Nephron (organoid): ENCODE results near the gene TBL2.
"Not testable (repeated sequence)": the region's sequence is repeated elsewhere in the genome, so short reads cannot be mapped to it uniquely, and the experiment has no call there.

ENCODE experiments used
- H3K27ac Mint-ChIP-seq, 3 experiments: 2 replicates each; pipeline ENCODE4 v1.8.0; 2020; ENCODE audit warnings: mixed read lengths in 3 of 3, mild to moderate bottlenecking in 2 of 3, moderate library complexity in 1 of 3
- H3K27me3 Mint-ChIP-seq: 2 replicates; pipeline ENCODE4 v1.8.0; 2021; ENCODE audit warnings: low read depth, mild to moderate bottlenecking, moderate library complexity, mixed read lengths
- H3K36me3 Mint-ChIP-seq: 2 replicates; pipeline ENCODE4 v1.8.0; 2020; ENCODE audit warnings: low read depth, mixed read lengths
- H3K4me1 Mint-ChIP-seq: 2 replicates; pipeline ENCODE4 v1.8.0; 2020; ENCODE audit warnings: mixed read lengths
- H3K4me3 Mint-ChIP-seq, 3 experiments: 2 replicates each; pipeline ENCODE4 v1.8.0; 2020; ENCODE audit warnings: mild to moderate bottlenecking in 3 of 3, mixed read lengths in 3 of 3, moderate library complexity in 2 of 3
- H3K9me3 Mint-ChIP-seq: 2 replicates; pipeline ENCODE4 v1.8.0; 2020; ENCODE audit warnings: mixed read lengths
- CTCF ChIP-seq, 3 experiments: fragments of 200-600 bp; sonication (generic); IDR thresholded peaks; one replicate each; pipeline ENCODE4 v1.5.0; 2021; ENCODE audit warnings: antibody characterized with exemption in 3 of 3; ENCODE audit not compliant: unreplicated experiment in 3 of 3

Gene TBL2

GRCh38 chr7:73539709-73540108 is 38.7 kb downstream of the TBL2 start:
- Mint-ChIP-seq H3K4me1 (no peaks in the 10 kb centered on the region), H3K4me3 (no peak overlapping the region), H3K27me3 (no peaks in the 10 kb centered on the region), H3K9me3 (no peaks in the 10 kb centered on the region), H3K36me3 (peaks cover 66% of the 10 kb centered on the region), H3K27ac (no peak overlapping the region)
- TF ChIP-seq CTCF (IDR thresholded peaks at IDR 0.05; ENCODE audit: unreplicated experiment in 3 of 3), result no peak

GRCh38 chr7:73538510-73538909 is 39.9 kb downstream of the TBL2 start:
- H3K4me1 Mint-ChIP-seq, H3K27ac Mint-ChIP-seq, H3K9me3 Mint-ChIP-seq, H3K27me3 Mint-ChIP-seq, H3K4me3 Mint-ChIP-seq: not testable (repeated sequence)
- H3K36me3 Mint-ChIP-seq, result peaks cover 63% of the 10 kb centered on the region

- TF ChIP-seq CTCF (IDR thresholded peaks at IDR 0.05; ENCODE audit: unreplicated experiment in 3 of 3), result no peak
- no peak overlapping the region for H3K27ac Mint-ChIP-seq
- H3K9me3 Mint-ChIP-seq, result no peaks in the 10 kb centered on the region
- H3K27me3 Mint-ChIP-seq, result no peaks in the 10 kb centered on the region
- no peaks in the 10 kb centered on the region for H3K4me1 Mint-ChIP-seq
- no peak overlapping the region for H3K4me3 Mint-ChIP-seq
- H3K36me3 Mint-ChIP-seq, result peaks cover 56% of the 10 kb centered on the region
These were observed 41.3 kb downstream of the TBL2 start for GRCh38 chr7:73537051-73537450.

GRCh38 chr7:73536479-73536878 is 41.9 kb downstream of the TBL2 start:
- no peak for TF ChIP-seq CTCF (IDR thresholded peaks at IDR 0.05; ENCODE audit: unreplicated experiment in 3 of 3)
- Mint-ChIP-seq H3K4me1 (no peaks in the 10 kb centered on the region), H3K27ac (no peak overlapping the region), H3K9me3 (no peaks in the 10 kb centered on the region), H3K36me3 (peaks cover 52% of the 10 kb centered on the region), H3K4me3 (no peak overlapping the region), H3K27me3 (no peaks in the 10 kb centered on the region)

GRCh38 chr7:73535918-73536317 is 42.5 kb downstream of the TBL2 start:
- H3K27ac Mint-ChIP-seq, H3K4me1 Mint-ChIP-seq, H3K9me3 Mint-ChIP-seq, H3K4me3 Mint-ChIP-seq, H3K27me3 Mint-ChIP-seq: not testable (repeated sequence)
- peaks cover 47% of the 10 kb centered on the region for H3K36me3 Mint-ChIP-seq

GRCh38 chr7:73533742-73534141 is 44.6 kb downstream of the TBL2 start:
- H3K27me3 Mint-ChIP-seq, result no peaks in the 10 kb centered on the region
- no peaks in the 10 kb centered on the region for H3K4me1 Mint-ChIP-seq
- peaks cover 36% of the 10 kb centered on the region for H3K36me3 Mint-ChIP-seq
- H3K9me3 Mint-ChIP-seq, result no peaks in the 10 kb centered on the region
- TF ChIP-seq CTCF (IDR thresholded peaks at IDR 0.05; ENCODE audit: unreplicated experiment in 3 of 3), result no peak
- no peak overlapping the region for H3K4me3 Mint-ChIP-seq
- no peak overlapping the region for H3K27ac Mint-ChIP-seq

- Mint-ChIP-seq H3K27ac (no peak overlapping the region), H3K9me3 (no peaks in the 10 kb centered on the region), H3K27me3 (no peaks in the 10 kb centered on the region), H3K4me3 (no peak overlapping the region), H3K4me1 (peaks cover 6% of the 10 kb centered on the region), H3K36me3 (peaks cover 23% of the 10 kb centered on the region)
- no peak for TF ChIP-seq CTCF (IDR thresholded peaks at IDR 0.05; ENCODE audit: unreplicated experiment in 3 of 3)
These were observed 46.2 kb downstream of the TBL2 start for GRCh38 chr7:73532224-73532623.
